HTR-8/SVneo (cell line): Measurements from ENCODE around the gene SPSB1.

ENCODE experiments used
- DNase-seq: peaks from one replicate; pipeline ENCODE4 v3.0.0; 2011; ENCODE audit warnings: low spot score, mixed read lengths; ENCODE audit not compliant: insufficient read length
- FAIRE-seq: peaks from 2 replicates; lab custom pipeline; 2011; peaks lifted over from hg19 to GRCh38; lab: Jason Lieb, UNC

Gene SPSB1

DNA sequence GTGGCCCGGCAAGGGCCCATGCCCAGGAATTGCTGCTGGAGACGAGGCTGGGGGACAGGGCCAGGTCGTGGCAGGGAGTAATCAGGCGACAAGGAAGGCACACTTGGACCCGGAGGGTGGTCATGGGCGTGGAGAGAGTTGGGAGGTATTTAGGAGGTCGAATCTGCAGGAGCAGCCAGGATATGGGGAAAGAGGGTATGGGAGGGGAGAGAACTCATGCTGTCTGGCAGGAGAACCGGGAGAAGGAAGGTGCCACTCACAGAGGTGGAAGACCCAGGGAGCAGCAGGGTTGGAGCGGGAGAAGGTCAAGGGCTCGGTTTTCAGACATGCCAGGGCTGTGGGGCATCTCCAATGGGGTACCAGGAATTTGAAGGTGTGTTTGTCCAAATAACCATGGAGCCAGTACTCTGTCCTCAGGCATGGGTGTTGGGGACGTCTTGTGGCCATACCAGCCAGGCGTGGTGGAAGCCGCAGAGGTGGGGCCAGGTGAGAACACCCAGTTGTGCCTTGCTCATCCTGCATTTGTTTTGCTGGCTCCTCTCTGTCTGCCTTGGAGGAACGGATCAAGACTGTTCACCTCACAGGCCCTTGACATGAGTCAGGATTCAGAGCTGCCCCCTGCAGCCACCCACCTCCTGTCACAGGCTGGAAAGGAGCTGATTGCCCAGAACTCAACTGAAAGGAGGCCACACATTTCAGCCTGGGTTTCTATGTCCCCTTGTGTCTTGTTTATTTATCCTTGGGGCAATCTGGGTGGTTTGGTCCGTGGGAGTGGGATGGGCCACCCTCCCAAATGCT lies 111.6 kb downstream of the SPSB1 start:
- FAIRE-seq (no peak), DNase-seq (no peak)

DNA sequence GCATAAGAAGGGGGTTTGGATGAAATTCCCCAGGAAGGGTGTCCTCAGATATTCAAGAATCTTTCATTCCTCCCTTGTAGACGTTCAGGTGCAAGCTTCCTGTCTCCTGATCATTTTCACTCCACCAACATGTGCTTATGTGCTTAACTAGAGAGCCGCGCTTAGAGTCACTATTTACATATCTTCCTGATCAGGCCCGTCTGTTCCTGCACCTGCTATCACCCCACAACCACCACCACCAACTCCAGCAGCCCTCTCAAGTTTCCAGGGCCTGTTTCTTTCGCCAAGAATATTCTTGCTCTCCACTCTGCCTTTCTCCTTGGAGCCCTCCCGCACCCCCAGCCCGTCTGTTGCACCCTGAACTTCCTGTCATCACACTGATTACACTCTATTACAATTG lies 113.4 kb downstream of the SPSB1 start:
- FAIRE-seq (no peak), DNase-seq (no peak)

DNA sequence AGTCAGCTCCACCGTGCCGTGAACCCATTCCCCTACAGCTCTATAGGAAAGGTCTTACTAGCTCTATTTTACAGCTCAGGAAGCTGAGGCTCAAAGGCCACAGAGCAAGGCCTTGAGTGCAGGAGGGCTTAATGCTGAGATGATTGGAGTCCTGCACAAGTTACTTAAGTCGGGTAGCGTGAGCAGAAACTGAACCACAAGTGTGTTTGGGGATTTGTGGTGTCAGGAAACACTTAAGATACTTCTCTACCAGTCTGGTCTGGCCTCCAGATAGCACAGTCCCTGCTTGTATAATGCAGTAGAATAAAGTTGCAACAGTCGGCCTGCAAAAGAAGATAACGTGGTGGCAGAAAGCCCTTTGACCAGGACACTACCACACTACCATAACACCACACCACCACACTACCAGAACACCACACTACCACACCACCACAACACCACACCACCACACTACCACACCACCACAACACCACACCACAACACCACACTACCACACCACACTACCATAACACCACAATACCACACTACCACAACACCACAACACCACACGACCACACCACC lies 118.1 kb downstream of the SPSB1 start:
- FAIRE-seq (peak; percentile 100), DNase-seq (no peak)

DNA sequence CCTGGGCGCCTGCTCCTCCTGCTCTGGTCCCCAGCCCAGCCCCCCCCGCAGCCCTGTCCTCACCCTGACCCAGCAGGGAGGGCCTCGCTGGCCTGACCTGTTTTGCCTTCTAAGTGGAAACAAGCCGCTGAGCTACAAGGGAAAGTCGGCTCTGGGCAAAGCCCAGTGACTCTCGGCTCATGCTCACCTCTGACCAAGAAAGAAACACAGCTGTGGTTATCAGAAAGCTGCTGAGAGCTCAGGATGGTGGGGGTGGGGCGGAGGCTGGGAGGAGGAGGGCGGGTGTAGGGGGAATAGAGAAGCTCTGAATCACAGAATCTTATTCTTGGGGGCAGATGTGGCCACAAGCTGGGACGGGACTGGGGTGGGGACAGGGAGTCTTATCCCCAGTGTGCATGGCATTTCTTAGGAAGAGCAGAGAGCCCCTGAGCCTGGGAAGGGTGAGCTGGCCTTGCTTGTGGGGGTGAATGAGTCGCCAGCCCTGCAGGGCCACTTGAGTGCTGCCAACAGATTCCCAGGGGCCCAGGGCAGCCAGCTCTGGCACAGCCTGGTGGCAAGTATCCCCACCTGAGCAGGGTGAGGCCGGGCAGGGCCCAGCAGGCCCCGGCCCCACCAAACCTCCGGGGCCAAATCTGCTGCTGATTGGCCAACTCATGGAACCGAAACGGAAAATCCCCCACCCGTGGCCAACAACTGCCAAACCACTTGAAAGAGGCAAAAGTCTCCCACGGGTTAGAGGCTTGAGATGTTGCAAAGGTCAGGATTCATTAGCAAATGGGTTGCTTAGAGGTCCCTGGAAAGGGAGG lies 120.6 kb downstream of the SPSB1 start:
- FAIRE-seq (no peak), DNase-seq (peak; percentile 80)

DNA sequence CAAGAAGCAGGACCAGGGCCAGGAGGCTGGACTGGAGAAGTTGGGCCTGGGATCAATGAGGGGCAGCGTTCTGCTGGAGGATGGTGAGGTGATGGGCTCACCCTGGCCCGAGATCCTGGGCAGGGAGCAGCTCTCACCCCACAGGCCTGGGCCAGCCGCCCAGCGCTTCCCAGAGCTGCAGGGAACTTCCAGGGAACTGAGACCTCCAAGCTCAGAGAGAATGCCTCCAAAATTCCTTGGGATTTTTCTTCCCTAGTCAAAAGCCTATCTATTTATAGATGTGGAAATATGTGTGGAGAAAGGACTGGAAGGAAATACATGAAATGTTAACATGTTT lies 121.2 kb downstream of the SPSB1 start:
- no peak for FAIRE-seq
- no peak for DNase-seq

DNA sequence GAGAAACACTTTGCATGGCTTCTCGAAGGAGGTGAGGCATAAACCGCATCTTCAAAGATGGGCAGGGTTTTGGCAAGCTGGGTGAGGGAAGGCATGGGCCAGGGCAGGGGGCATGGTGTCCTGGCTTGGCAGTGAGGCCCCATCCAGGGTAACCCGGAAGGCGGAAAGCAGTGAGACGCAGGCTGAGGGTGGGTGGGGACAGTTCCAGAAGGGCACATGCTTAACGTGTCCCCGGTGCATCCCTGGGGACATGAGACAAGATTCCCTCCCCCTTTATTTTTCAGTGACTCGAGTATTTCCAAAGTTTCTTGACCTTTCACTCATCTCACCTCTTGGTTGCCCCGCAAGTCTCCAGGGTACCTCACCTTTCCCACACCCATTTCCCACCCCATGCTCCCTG lies 123.8 kb downstream of the SPSB1 start:
- DNase-seq (no peak), FAIRE-seq (no peak)

DNA sequence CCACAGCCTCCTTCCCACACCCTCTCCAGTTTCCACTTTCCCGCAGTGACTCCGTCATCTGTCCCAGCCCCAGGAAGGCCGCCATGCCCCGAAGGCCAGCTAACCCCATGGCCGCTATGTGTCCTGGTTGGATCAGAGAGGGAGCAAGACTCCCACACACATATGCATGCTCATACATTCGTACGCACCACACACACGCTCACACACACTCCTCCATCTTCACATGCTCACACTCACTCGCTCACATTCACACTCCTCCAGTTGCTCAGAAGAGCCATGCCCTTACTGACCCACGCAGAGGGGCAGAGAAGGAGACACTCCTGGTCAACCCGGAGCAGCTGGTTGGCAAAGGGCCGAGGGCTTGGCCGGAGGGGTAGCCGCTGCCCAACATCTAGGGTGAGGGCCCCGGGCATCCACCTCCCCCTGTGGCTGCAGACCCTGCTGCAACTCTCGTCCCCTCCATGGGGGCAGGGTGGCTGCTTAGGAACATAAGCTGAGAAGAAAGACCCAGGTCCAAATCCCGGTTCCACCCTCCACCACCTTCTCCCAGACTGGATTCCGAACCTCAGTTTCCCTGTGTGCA lies 124.3 kb downstream of the SPSB1 start:
- no peak for DNase-seq
- FAIRE-seq: no peak

DNA sequence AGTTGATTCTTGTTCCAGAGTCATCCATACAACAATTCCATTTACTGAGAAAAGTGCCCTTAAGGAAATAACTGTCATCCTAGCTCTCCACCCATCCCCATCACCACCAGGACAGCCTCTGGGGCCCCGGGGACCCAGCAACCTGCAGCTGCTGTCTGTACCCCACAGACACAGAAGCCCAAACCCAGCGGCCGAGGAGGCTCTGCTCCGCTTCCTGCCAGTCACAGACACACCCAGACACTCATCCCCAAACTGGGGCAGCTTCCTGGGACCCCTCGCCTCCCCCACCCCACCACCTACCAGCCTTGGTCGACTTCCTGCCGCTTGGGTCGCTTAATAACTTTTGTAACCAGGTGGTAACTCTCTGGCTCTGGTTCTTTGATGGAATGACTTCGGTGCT lies 125.0 kb downstream of the SPSB1 start:
- DNase-seq (no peak), FAIRE-seq (no peak)

DNA sequence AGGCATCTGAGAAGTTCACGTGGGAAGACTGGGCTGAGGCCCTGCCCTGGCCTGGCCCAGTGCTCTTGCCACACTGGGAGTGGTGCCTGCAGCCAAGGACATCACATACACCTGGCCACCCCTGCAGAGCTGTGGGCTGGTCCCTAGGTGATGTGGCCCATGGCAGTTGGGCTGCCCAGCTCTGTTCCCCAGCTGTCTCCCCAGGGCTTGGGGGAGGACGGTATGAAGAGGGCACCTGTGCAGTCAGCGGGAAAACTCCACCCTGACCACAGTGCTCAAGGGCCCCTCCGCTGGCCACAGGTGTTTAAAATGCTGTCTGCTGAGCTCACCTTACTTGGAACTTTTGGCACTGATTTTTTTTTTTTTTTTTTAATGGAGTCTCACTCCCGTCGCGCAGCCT lies 126.2 kb downstream of the SPSB1 start:
- DNase-seq (no peak), FAIRE-seq (no peak)
